Naive thymus-derived CD4-positive, alpha-beta T cell (primary cell): ENCODE data around the gene FBXO46. TPM values are rescaled to one million over a fixed set of nuclear protein-coding genes. Genes with fewer than 3 reads are reported as not detected.

Experiments used
- ATAC-seq: fragments of 150-1000 bp; cut with Tn5 transposase; 2 replicates; pipeline ENCODE4 v1.10.0; 2021; ENCODE audit warnings: mild to moderate bottlenecking, moderate library complexity
- CTCF ChIA-PET: fragments of 350-600 bp; sonication (Branson Sonifier 250); formaldehyde crosslinking; loops from one replicate; lab custom pipeline; 2021; ENCODE audit warnings: antibody characterized with exemption; lab: Charles Lee
- POLR2A ChIA-PET: fragments of 350-600 bp; sonication (Branson Sonifier 250); formaldehyde crosslinking; loops from one replicate; lab custom pipeline; 2021; ENCODE audit warnings: antibody characterized with exemption, inconsistent platforms; lab: Charles Lee
- DNase-seq, 9 donors: peaks; one replicate each; pipeline versions ENCODE4 v3.0.0 to v3.0.0-alpha.2; 2020 to 2022; ENCODE audit warnings: mixed read lengths in 1 of 9
- H3K27ac ChIP-seq: one replicate; pipeline ENCODE4 v1.7.0; 2013; ENCODE audit warnings: mild to moderate bottlenecking, low read depth, low read length, moderate library complexity
- H3K27me3 ChIP-seq, 2 donors: one replicate each; pipeline ENCODE4 v1.7.0; 2013; ENCODE audit warnings: low read length in 2 of 2, mild to moderate bottlenecking in 2 of 2, moderate library complexity in 2 of 2; ENCODE audit not compliant: control insufficient read depth in 2 of 2, insufficient read depth in 2 of 2
- H3K36me3 ChIP-seq, 3 experiments: 1 replicate in 2 of 3; 2 replicates in 1 of 3; pipeline ENCODE4 v1.7.0; 2013; ENCODE audit warnings: low read length in 3 of 3, mild to moderate bottlenecking in 3 of 3, moderate library complexity in 1 of 3; ENCODE audit not compliant: insufficient read depth in 3 of 3, control insufficient read depth in 2 of 3
- H3K4me1 ChIP-seq, 2 donors: one replicate each; pipeline ENCODE4 v1.7.0; 2013; ENCODE audit warnings: low read length in 2 of 2, mild to moderate bottlenecking in 2 of 2, moderate library complexity in 1 of 2; ENCODE audit not compliant: control insufficient read depth in 2 of 2, insufficient read depth in 2 of 2
- H3K4me3 ChIP-seq: 2 replicates; pipeline ENCODE4 v1.7.0; 2013; ENCODE audit warnings: mild to moderate bottlenecking, low read length
- H3K9me3 ChIP-seq, 3 experiments: 1 replicate in 2 of 3; 2 replicates in 1 of 3; pipeline ENCODE4 v1.7.0; 2013; ENCODE audit warnings: low read length in 3 of 3; ENCODE audit not compliant: control insufficient read depth in 2 of 3
- H3K27ac Mint-ChIP-seq, 9 donors: one replicate each; pipeline ENCODE4 v1.8.0; 2020 to 2022; ENCODE audit warnings: mixed read lengths in 9 of 9, mild to moderate bottlenecking in 8 of 9, moderate library complexity in 5 of 9, inconsistent platforms in 2 of 9
- H3K27me3 Mint-ChIP-seq, 5 donors: one replicate each; pipeline ENCODE4 v1.8.0; 2021 to 2022; ENCODE audit warnings: mixed read lengths in 5 of 5, mild to moderate bottlenecking in 1 of 5
- H3K36me3 Mint-ChIP-seq, 5 donors: one replicate each; pipeline ENCODE4 v1.8.0; 2020 to 2022; ENCODE audit warnings: mixed read lengths in 5 of 5, mild to moderate bottlenecking in 3 of 5, inconsistent platforms in 1 of 5
- H3K4me1 Mint-ChIP-seq, 7 donors: one replicate each; pipeline ENCODE4 v1.8.0; 2020 to 2022; ENCODE audit warnings: mixed read lengths in 7 of 7, mild to moderate bottlenecking in 3 of 7, inconsistent platforms in 1 of 7
- H3K4me3 Mint-ChIP-seq, 10 donors: one replicate each; pipeline ENCODE4 v1.8.0; 2020 to 2022; ENCODE audit warnings: mild to moderate bottlenecking in 10 of 10, mixed read lengths in 10 of 10, moderate library complexity in 6 of 10, inconsistent platforms in 2 of 10
- H3K9me3 Mint-ChIP-seq, 11 donors: one replicate each; pipeline ENCODE4 v1.8.0; 2020 to 2022; ENCODE audit warnings: mixed read lengths in 11 of 11, mild to moderate bottlenecking in 4 of 11, inconsistent platforms in 1 of 11, moderate library complexity in 1 of 11
- intact Hi-C, 2 donors: fragments of 100-400 bp; cut with micrococcal nuclease; formaldehyde crosslinking; loops; one replicate each; pipeline ENCODE4 v1.15.1; 2023
- microRNA-seq: library from miRNA; unstranded; fragments of <30 nt; microRNA quantifications from one replicate; pipeline ENCODE4 v1.2.0, GENCODE V29; 2022; ENCODE audit warnings: borderline microRNAs expressed
- polyA plus RNA-seq, 2 donors: library from polyadenylated mRNA; unstranded; fragments of 300-500 nt; fragmentation: Illumina TruSeq; gene quantifications; one replicate each; pipeline ENCODE4 v1.2.3, GENCODE V29; 2021
- total RNA-seq, 6 experiments: library from RNA in 5 of 6; stranded (reverse) in 5 of 6; gene quantifications; 1 replicate in 5 of 6; 2 replicates in 1 of 6; pipeline ENCODE4 v1.2.3 and lab custom pipeline; 2021 to 2026

FBXO46 gene
- total and polyA plus RNA-seq, 7 experiments from 2014 or later = 11.1 to 52.9 (median 29.3) TPM

DNA sequence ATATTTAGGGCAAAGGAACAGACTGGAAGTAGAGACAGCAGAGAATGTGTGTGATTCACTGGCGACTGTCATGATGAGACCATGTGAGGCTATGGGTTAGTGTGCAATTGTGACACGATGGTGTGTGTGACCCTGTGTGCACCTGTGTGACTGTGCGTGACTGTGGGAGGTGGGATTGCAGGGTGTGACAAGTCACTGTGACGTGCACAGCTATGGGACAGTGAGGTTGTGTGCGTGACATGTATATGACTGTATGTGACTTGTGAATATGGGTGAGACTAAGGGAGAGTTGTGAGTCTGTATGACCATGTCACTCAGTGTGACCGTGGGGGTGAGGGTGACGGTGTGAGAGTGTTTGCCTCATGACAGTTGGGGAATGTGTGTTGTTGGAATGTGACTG is 66.1 kb downstream of the FBXO46 start:
- CTCF ChIA-PET = interaction anchor here (1.3 kb wide), 1 partner anchor 13 kb away, joined by 3 read pairs; no protein-coding TSS in a partner anchor
- H3K4me1 Mint-ChIP-seq = peaks cover 16 to 30% (median 21%) of the 10 kb centered on the region in 7 donors
- ATAC-seq = no peak
- H3K27me3 Mint-ChIP-seq = peaks cover 0 to 23% (median 5%) of the 10 kb centered on the region in 5 donors
- H3K27ac Mint-ChIP-seq = no peak overlapping the region
- POLR2A ChIA-PET = no interaction called here
- no peaks in the 10 kb centered on the region for H3K36me3 ChIP-seq
- H3K27me3 ChIP-seq = no peaks in the 10 kb centered on the region
- DNase-seq = no peak
- peaks cover 15 to 20% of the 10 kb centered on the region in 2 donors for H3K4me1 ChIP-seq
- H3K4me3 Mint-ChIP-seq = peak overlapping the region in 2 of 10 donors; percentile 17 to 50
- intact Hi-C loops = no loop called here
- H3K4me3 ChIP-seq = no peak overlapping the region
- H3K27ac ChIP-seq = no peak overlapping the region
- H3K36me3 Mint-ChIP-seq = no peaks in the 10 kb centered on the region
- no peaks in the 10 kb centered on the region for H3K9me3 Mint-ChIP-seq
- H3K9me3 ChIP-seq = no peaks in the 10 kb centered on the region

- POLR2A ChIA-PET = no interaction called here
These were observed 66.9 kb downstream of the FBXO46 start for GRCh38 chr19:45663800-45664199.

DNA sequence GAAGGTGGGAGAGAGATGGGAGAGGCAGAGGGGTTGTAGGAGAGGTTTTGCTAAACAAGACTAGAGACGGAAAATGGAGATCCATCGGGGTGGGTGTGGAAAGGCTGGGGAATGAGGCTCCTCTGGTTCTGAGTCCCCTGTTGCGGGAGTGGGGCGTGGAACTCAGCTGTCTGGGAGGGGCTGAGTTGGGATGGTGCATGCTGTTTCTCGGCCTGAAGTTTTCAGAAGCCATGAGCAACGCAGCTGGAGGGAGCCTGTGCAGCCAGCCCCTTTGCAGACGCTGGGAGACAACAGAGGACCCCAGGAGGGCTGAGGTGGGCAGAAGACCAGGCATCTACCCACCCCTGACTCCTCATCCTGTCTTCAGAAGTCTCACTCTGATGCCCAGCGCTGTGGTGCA is 70.1 kb downstream of the FBXO46 start:
- Histone ChIP-seq H3K27ac (no peak overlapping the region), H3K27me3 (no peaks in the 10 kb centered on the region), H3K36me3 (no peaks in the 10 kb centered on the region), H3K4me3 (no peak overlapping the region), H3K9me3 (no peaks in the 10 kb centered on the region), H3K4me1 (no peaks in the 10 kb centered on the region)
- Mint-ChIP-seq H3K9me3 (peaks cover 0 to 1% (median 0%) of the 10 kb centered on the region in 11 donors), H3K27me3 (peaks cover 0 to 22% (median 5%) of the 10 kb centered on the region in 5 donors), H3K36me3 (no peaks in the 10 kb centered on the region), H3K27ac (peak overlapping the region in 1 of 9 donors; percentile 43), H3K4me3 (no peak overlapping the region), H3K4me1 (peaks cover 0 to 9% (median 0%) of the 10 kb centered on the region in 7 donors)
- DNase-seq (no peak), ATAC-seq (no peak)
- CTCF ChIA-PET = no interaction called here
- POLR2A ChIA-PET = no interaction called here
- intact Hi-C loops = no loop called here

More at GRCh38 chr19:45663800-45664199, 66.9 kb downstream of the FBXO46 start:
- Mint-ChIP-seq H3K9me3 (no peaks in the 10 kb centered on the region), H3K27ac (no peak overlapping the region), H3K27me3 (peaks cover 0 to 23% (median 5%) of the 10 kb centered on the region in 5 donors), H3K36me3 (no peaks in the 10 kb centered on the region), H3K4me3 (no peak overlapping the region), H3K4me1 (peaks cover 12 to 22% (median 15%) of the 10 kb centered on the region in 7 donors)
- CTCF ChIA-PET = interaction anchor here (1.3 kb wide), 1 partner anchor 14 kb away, joined by 3 read pairs; no protein-coding TSS in a partner anchor
- no peaks in the 10 kb centered on the region for H3K27me3 ChIP-seq
- intact Hi-C loops = no loop called here
- no peaks in the 10 kb centered on the region for H3K9me3 ChIP-seq
- ATAC-seq (no peak), DNase-seq (no peak)
- no peak overlapping the region for H3K27ac ChIP-seq
- H3K36me3 ChIP-seq = no peaks in the 10 kb centered on the region
- H3K4me3 ChIP-seq = no peak overlapping the region
- H3K4me1 ChIP-seq = peaks cover 12 to 13% of the 10 kb centered on the region in 2 donors

Small RNA genes lying within 50 kb of the gene (microRNA-seq; reads per million reads assigned to microRNA genes)
- gene MIR642A = not detected
- not detected for gene MIR642B

Other genes starting within 250 kb of the FBXO46 start
- gene RTN2, start 233.8 kb downstream of the FBXO46 start, total RNA-seq = 1 to 10 TPM in 4 of 5 experiments, under 1 TPM in 1; 0.86 to 3.1 (median 2.4) TPM
- gene RTN2, start 233.8 kb downstream of the FBXO46 start, polyA plus RNA-seq = under 1 TPM; 0.30 to 0.37 TPM
- gene PPM1N, start 232.5 kb downstream of the FBXO46 start, total RNA-seq = 1 to 10 TPM; 1.3 to 8.5 (median 7.8) TPM
- 1 to 10 TPM; 2.8 to 4.0 TPM for gene PPM1N, start 232.5 kb downstream of the FBXO46 start, polyA plus RNA-seq
- 100 to 1,000 TPM in 2 of 5 experiments, 10 to 100 TPM in 3; 71.3 to 206 (median 82.6) TPM for gene VASP, start 223.4 kb downstream of the FBXO46 start, total RNA-seq
- gene VASP, start 223.4 kb downstream of the FBXO46 start, polyA plus RNA-seq = 10 to 100 TPM; 27.0 to 39.7 TPM
- gene OPA3, start 146.1 kb downstream of the FBXO46 start, total RNA-seq = 10 to 100 TPM in 1 of 5 experiments, 1 to 10 TPM in 4; 7.8 to 14.3 (median 9.0) TPM
- gene OPA3, start 146.1 kb downstream of the FBXO46 start, polyA plus RNA-seq = 10 to 100 TPM in 1 of 2 donors, 1 to 10 TPM in 1; 9.2 to 26.1 TPM
- gene GPR4, start 128.7 kb downstream of the FBXO46 start, total RNA-seq = not detected
- gene GPR4, start 128.7 kb downstream of the FBXO46 start, polyA plus RNA-seq = not detected
- 100 to 1,000 TPM in 1 of 5 experiments, 10 to 100 TPM in 4; 57.4 to 128 (median 58.6) TPM for gene EML2, start 91.5 kb downstream of the FBXO46 start, total RNA-seq
- gene EML2, start 91.5 kb downstream of the FBXO46 start, polyA plus RNA-seq = 10 to 100 TPM; 11.3 to 17.5 TPM
- 1 to 10 TPM; 4.6 to 7.4 (median 6.0) TPM for gene GIPR, start 62.7 kb downstream of the FBXO46 start, total RNA-seq
- under 1 TPM in 1 of 2 donors, not detected in 1; 0.15 TPM for gene GIPR, start 62.7 kb downstream of the FBXO46 start, polyA plus RNA-seq
- gene SNRPD2, start 38.9 kb downstream of the FBXO46 start, total RNA-seq = 100 to 1,000 TPM; 301 to 537 (median 405) TPM
- 1,000 to 10,000 TPM; 1,209 to 1,262 TPM for gene SNRPD2, start 38.9 kb downstream of the FBXO46 start, polyA plus RNA-seq
- gene QPCTL, start 38.2 kb downstream of the FBXO46 start, total RNA-seq = 1 to 10 TPM; 6.1 to 8.9 (median 7.9) TPM
- 1 to 10 TPM; 1.2 to 1.9 TPM for gene QPCTL, start 38.2 kb downstream of the FBXO46 start, polyA plus RNA-seq
- not detected for gene MEIOSIN, start 2.5 kb upstream of the FBXO46 start, total RNA-seq
- not detected for gene MEIOSIN, start 2.5 kb upstream of the FBXO46 start, polyA plus RNA-seq
- gene SIX5, start 38.4 kb upstream of the FBXO46 start, total RNA-seq = 1 to 10 TPM in 4 of 5 experiments, under 1 TPM in 1; 0.92 to 2.3 (median 1.1) TPM
- under 1 TPM; 0.15 to 0.17 TPM for gene SIX5, start 38.4 kb upstream of the FBXO46 start, polyA plus RNA-seq
- gene DMPK, start 51.6 kb upstream of the FBXO46 start, total RNA-seq = 10 to 100 TPM; 15.0 to 33.9 (median 25.2) TPM
- 1 to 10 TPM in 1 of 2 donors, under 1 TPM in 1; 0.20 to 1.8 TPM for gene DMPK, start 51.6 kb upstream of the FBXO46 start, polyA plus RNA-seq
- gene DMWD, start 61.9 kb upstream of the FBXO46 start, total RNA-seq = 10 to 100 TPM; 18.7 to 43.2 (median 35.4) TPM
- gene DMWD, start 61.9 kb upstream of the FBXO46 start, polyA plus RNA-seq = 1 to 10 TPM; 3.7 to 7.2 TPM
- under 1 TPM; 0.20 to 0.78 (median 0.56) TPM for gene RSPH6A, start 84.4 kb upstream of the FBXO46 start, total RNA-seq
- gene RSPH6A, start 84.4 kb upstream of the FBXO46 start, polyA plus RNA-seq = not detected
- gene SYMPK, start 132.3 kb upstream of the FBXO46 start, total RNA-seq = 100 to 1,000 TPM in 1 of 5 experiments, 10 to 100 TPM in 4; 81.3 to 110 (median 96.4) TPM
- gene SYMPK, start 132.3 kb upstream of the FBXO46 start, polyA plus RNA-seq = 10 to 100 TPM in 1 of 2 donors, 1 to 10 TPM in 1; 9.9 to 22.7 TPM
- gene FOXA3, start 133.4 kb upstream of the FBXO46 start, total RNA-seq = not detected
- gene FOXA3, start 133.4 kb upstream of the FBXO46 start, polyA plus RNA-seq = not detected
- gene IRF2BP1, start 155.2 kb upstream of the FBXO46 start, total RNA-seq = 10 to 100 TPM; 16.4 to 38.7 (median 26.5) TPM
- 10 to 100 TPM in 1 of 2 donors, 1 to 10 TPM in 1; 6.2 to 11.6 TPM for gene IRF2BP1, start 155.2 kb upstream of the FBXO46 start, polyA plus RNA-seq
- gene MYPOP, start 171.7 kb upstream of the FBXO46 start, total RNA-seq = 10 to 100 TPM in 3 of 5 experiments, 1 to 10 TPM in 2; 7.0 to 14.5 (median 11.2) TPM
- gene MYPOP, start 171.7 kb upstream of the FBXO46 start, polyA plus RNA-seq = under 1 TPM; 0.15 to 0.40 TPM
- not detected for gene NANOS2, start 183.9 kb upstream of the FBXO46 start, total RNA-seq
- gene NANOS2, start 183.9 kb upstream of the FBXO46 start, polyA plus RNA-seq = not detected
- under 1 TPM in 1 of 5 experiments, not detected in 4; 0.19 TPM for gene NOVA2, start 243.0 kb upstream of the FBXO46 start, total RNA-seq
- gene NOVA2, start 243.0 kb upstream of the FBXO46 start, polyA plus RNA-seq = not detected